ENCODE measurements around the gene CUEDC2.
A peak's percentile ranks its signal among the peaks of the same experiment; 100 is the strongest.

CUEDC2 gene

GRCh38 chr10:102453502-102453901 is 21.1 kb upstream of the CUEDC2 start:
- TF ChIP-seq, protein P1, sequence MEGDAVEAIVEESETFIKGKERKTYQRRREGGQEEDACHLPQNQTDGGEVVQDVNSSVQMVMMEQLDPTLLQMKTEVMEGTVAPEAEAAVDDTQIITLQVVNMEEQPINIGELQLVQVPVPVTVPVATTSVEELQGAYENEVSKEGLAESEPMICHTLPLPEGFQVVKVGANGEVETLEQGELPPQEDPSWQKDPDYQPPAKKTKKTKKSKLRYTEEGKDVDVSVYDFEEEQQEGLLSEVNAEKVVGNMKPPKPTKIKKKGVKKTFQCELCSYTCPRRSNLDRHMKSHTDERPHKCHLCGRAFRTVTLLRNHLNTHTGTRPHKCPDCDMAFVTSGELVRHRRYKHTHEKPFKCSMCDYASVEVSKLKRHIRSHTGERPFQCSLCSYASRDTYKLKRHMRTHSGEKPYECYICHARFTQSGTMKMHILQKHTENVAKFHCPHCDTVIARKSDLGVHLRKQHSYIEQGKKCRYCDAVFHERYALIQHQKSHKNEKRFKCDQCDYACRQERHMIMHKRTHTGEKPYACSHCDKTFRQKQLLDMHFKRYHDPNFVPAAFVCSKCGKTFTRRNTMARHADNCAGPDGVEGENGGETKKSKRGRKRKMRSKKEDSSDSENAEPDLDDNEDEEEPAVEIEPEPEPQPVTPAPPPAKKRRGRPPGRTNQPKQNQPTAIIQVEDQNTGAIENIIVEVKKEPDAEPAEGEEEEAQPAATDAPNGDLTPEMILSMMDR (IDR thresholded peaks at IDR 0.05; ENCODE audit: low read length, missing control alignments) = no peak

DNA sequence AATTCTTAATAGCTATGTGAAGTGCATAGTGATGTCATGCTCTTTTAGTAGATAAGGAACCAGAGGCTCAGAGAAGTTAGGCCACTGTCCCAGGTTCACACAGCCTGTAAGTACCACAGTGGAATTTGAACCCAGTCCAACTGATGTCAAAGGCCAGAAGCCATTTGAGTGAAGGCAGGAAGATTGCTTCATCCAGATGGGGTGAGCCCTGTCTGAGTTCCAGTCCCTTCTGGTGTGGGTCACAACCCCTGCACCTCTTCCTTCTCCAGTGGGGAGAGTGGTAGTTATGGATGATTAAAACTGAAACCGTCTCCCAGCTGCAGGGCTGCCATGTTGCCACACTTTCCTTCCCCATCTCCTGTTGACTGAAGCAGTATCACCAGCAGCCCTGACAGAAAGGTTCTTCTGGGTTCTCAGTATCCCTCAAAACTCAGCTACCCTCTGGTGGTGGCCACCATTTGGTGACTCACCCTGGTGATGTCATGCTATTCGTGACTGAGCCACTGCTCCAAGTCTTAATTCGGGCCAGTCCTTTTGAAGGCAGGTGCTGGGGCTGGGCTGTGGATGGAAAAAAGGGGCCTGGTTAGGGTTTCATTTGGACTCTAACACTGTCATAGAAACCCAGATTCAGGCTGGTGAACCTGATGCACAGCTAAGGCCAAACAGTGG is 20.4 kb upstream of the CUEDC2 start:
- no peak overlapping the region for H3K4me3 ChIP-seq (replicated peaks; ENCODE audit: low read depth, low read length)
- DNase-seq (ENCODE audit: low read depth) = peak; percentile 55
- TF ChIP-seq, protein P1 (IDR thresholded peaks at IDR 0.05; ENCODE audit: low read length, missing control alignments) = no peak

More at GRCh38 chr10:102453502-102453901, 21.1 kb upstream of the CUEDC2 start:
- no peak overlapping the region for H3K4me3 ChIP-seq (replicated peaks; ENCODE audit: low read depth, low read length)
- DNase-seq (ENCODE audit: low read depth) = no peak

- DNase-seq (ENCODE audit: low read depth) = no peak
- TF ChIP-seq, protein P1 (IDR thresholded peaks at IDR 0.05; ENCODE audit: low read length, missing control alignments) = no peak
- peak within 1 kb of the TSS; percentile 73 for H3K4me3 ChIP-seq (replicated peaks; ENCODE audit: low read depth, low read length)
These were observed 19.0 kb upstream of the CUEDC2 start, which contains the start of gene C10orf95 for GRCh38 chr10:102451105-102451969. Gene C10orf95, minus strand, starts transcription at chr10:102451543. Its CDS starts 450 bp downstream, at chr10:102451093.

- TF ChIP-seq, protein P1 (IDR thresholded peaks at IDR 0.05; ENCODE audit: low read length, missing control alignments) = no peak
- peak overlapping the region; percentile 73 for H3K4me3 ChIP-seq (replicated peaks; ENCODE audit: low read depth, low read length)
- peak; percentile 77 for DNase-seq (ENCODE audit: low read depth)
These were observed 18.2 kb upstream of the CUEDC2 start for GRCh38 chr10:102450374-102451104.

DNA sequence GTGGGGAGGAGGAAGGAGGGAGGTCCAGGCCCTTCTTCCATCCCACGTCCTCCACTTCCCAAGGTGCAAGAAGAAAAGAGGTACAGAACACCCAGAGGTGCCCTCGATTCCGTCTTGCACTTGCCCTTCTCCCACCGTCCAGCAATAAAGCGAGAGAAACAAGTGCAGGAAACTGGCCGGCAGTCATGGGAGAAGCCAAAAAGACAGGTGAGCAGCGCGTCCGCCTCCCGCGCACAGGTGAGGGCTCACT is 17.7 kb upstream of the CUEDC2 start:
- no peak for DNase-seq (ENCODE audit: low read depth)

DNA sequence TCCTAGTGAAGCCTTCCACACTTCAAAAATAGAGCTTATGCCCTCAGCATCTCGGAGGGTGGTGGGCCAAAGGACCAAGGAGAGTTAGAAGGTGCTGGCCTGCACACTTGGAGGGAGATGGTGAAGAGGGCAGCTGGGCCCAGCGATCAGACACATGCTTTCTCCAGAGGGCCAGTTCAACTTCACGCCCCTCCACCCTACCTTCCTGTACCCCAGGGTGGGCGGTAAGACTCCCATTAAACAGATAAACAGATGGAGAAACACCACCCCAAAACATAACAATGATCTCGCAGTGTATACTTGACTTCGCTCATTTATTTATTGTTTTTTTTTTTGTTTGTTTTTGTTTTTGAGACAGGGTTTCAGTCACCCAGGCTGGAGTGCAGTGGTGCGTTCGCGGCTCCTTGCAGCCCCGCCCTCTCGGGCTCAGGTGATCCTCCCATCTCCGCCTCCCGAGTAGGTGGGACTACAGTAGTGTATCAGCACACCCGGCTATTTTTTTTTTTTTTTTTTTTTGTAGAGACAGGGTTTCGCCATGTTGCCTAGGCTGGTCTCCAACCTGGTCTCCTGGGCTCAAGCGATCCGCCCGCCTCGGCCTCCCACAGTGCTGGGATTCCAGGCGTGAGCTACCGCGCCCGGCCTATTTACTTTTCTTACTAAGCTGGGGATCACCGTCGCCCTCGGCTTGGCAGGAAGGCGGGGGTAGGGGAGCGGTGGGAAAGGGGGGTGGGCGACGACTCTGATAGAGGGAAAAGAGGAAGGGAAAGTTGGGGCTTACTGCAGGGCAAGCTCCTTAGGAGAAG is 17.1 kb upstream of the CUEDC2 start:
- peak overlapping the region; percentile 73 for H3K4me3 ChIP-seq (replicated peaks; ENCODE audit: low read depth, low read length)
- peak; percentile 69 for DNase-seq (ENCODE audit: low read depth)
- TF ChIP-seq, protein P1 (IDR thresholded peaks at IDR 0.05; ENCODE audit: low read length, missing control alignments) = no peak

More for the DNA sequence above, 17.7 kb upstream of the CUEDC2 start:
- peak overlapping the region; percentile 73 for H3K4me3 ChIP-seq (replicated peaks; ENCODE audit: low read depth, low read length)
- TF ChIP-seq, protein P1 (IDR thresholded peaks at IDR 0.05; ENCODE audit: low read length, missing control alignments) = no peak

All from fibroblast of pulmonary artery (primary cell).